Vagina (tissue), 2 donors: ENCODE measurements around the gene C16orf86. TPM values are rescaled to one million over a fixed set of nuclear protein-coding genes. Genes with fewer than 3 reads are reported as not detected.

ENCODE experiments used
- DNase-seq, 2 donors: peaks; one replicate each; pipeline ENCODE4 v3.0.0-alpha.2; 2017; ENCODE audit errors: extremely low spot score in 2 of 2
- H3K27ac ChIP-seq: fragments of 200-600 bp; sonication (generic); one replicate; pipeline ENCODE4 v1.5.1; 2019
- H3K27me3 ChIP-seq: fragments of 200-600 bp; sonication (generic); one replicate; pipeline ENCODE4 v1.5.1; 2019
- H3K36me3 ChIP-seq, 2 donors: fragments of 200-600 bp; sonication (generic); one replicate each; pipeline ENCODE4 v1.5.1; 2017 to 2019
- H3K4me1 ChIP-seq: fragments of 200-600 bp; sonication (generic); one replicate; pipeline ENCODE4 v1.5.1; 2019
- H3K4me3 ChIP-seq, 2 donors: fragments of 200-600 bp; sonication (generic); 1 replicate in 1 of 2; 2 replicates in 1 of 2; pipeline ENCODE4 v1.5.1; 2016 to 2019
- H3K9me3 ChIP-seq: fragments of 200-600 bp; sonication (generic); one replicate; pipeline ENCODE4 v1.5.1; 2019
- POLR2A ChIP-seq, 2 donors: fragments of 450-650 bp; IDR thresholded peaks; one replicate each; pipeline ENCODE4 v1.6.1; 2017; ENCODE audit warnings: antibody characterized with exemption in 2 of 2, mild to moderate bottlenecking in 2 of 2, moderate library complexity in 2 of 2
- POLR2AphosphoS5 ChIP-seq, 2 donors: sonication (generic); formaldehyde crosslinking; IDR thresholded peaks; one replicate each; pipeline ENCODE4 v1.9.0; 2017; ENCODE audit warnings: antibody characterized with exemption in 2 of 2, mild to moderate bottlenecking in 2 of 2, low read depth in 1 of 2; ENCODE audit not compliant: insufficient read depth in 1 of 2
- intact Hi-C: fragments of 100-400 bp; cut with DNase I; formaldehyde crosslinking; loops from one replicate; pipeline ENCODE4 v1.15.1; 2023
- total RNA-seq: library from RNA; depleted of rRNA; stranded (reverse); fragments of >200 nt; gene quantifications from one replicate; pipeline ENCODE4 v1.2.3, GENCODE V29; 2016
- TF ChIP-seq, protein P1 (sequence below), 3 experiments: fragments of 450-650 bp in 2 of 3; fragments of 200-600 bp in 1 of 3; sonication (generic) in 1 of 3; IDR thresholded peaks; one replicate each; pipeline ENCODE4 v1.5.1; 2017 to 2019; ENCODE audit warnings: antibody characterized with exemption in 3 of 3, mild to moderate bottlenecking in 2 of 3, moderate library complexity in 2 of 3

Gene C16orf86
- total RNA-seq, 1 donor from 2014 or later, result 10.3 TPM

DNA sequence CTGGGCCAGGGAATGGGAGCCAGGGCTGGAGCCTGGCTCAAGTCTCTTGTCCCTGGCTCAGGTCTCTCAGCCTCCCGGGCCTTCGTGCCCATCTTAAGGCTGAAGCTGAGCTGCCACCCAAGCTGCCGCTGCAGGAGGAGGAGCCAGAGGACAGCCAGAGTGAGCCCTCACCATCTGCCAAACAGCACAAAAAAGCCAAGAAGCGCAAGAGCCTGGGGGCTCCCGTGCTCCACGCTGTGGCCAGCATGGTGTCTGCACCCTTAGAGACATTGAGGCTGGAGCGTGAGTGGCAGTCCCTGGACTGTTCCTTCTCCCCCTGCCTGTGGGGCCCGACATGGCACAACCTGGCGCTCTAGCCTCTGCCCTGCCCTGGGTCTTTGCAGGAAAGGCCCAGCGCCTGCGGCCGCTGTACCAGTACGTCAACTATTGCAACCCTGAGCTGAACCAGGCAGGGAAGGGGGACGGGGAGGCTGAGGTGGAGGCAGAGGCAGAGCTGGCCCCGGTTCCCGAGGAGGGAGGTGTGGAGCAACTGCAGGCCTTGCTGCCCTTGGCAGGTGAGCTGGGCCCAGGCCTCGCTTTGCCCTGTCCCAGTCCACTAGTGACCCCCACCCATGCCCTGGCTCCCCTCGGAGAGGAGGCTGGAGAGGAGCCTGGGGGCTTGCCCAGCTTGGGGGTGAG, 1.3 kb downstream of the C16orf86 start:
- H3K27me3 ChIP-seq, result no peaks in the 10 kb centered on the region
- H3K36me3 ChIP-seq, result no peaks in the 10 kb centered on the region
- no peak for TF ChIP-seq POLR2A (IDR thresholded peaks at IDR 0.05)
- TF ChIP-seq, protein P1, sequence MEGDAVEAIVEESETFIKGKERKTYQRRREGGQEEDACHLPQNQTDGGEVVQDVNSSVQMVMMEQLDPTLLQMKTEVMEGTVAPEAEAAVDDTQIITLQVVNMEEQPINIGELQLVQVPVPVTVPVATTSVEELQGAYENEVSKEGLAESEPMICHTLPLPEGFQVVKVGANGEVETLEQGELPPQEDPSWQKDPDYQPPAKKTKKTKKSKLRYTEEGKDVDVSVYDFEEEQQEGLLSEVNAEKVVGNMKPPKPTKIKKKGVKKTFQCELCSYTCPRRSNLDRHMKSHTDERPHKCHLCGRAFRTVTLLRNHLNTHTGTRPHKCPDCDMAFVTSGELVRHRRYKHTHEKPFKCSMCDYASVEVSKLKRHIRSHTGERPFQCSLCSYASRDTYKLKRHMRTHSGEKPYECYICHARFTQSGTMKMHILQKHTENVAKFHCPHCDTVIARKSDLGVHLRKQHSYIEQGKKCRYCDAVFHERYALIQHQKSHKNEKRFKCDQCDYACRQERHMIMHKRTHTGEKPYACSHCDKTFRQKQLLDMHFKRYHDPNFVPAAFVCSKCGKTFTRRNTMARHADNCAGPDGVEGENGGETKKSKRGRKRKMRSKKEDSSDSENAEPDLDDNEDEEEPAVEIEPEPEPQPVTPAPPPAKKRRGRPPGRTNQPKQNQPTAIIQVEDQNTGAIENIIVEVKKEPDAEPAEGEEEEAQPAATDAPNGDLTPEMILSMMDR (IDR thresholded peaks at IDR 0.05), result peak; percentile 32 to 86 (median 64)
- peak; percentile 45 to 68 for TF ChIP-seq POLR2AphosphoS5 (IDR thresholded peaks at IDR 0.05; ENCODE audit: insufficient read depth in 1 of 2, low read depth in 1 of 2)
- no peak for DNase-seq
- intact Hi-C loops, result loop anchor here (2.0 kb wide), 2 partner anchors 105 to 147 kb away; partner anchors contain the start of gene CTCF
- peak overlapping the region; percentile 90 for H3K27ac ChIP-seq
- H3K4me1 ChIP-seq, result peaks cover 40% of the 10 kb centered on the region
- H3K9me3 ChIP-seq, result no peaks in the 10 kb centered on the region
- peak overlapping the region; percentile 67 to 78 for H3K4me3 ChIP-seq

DNA sequence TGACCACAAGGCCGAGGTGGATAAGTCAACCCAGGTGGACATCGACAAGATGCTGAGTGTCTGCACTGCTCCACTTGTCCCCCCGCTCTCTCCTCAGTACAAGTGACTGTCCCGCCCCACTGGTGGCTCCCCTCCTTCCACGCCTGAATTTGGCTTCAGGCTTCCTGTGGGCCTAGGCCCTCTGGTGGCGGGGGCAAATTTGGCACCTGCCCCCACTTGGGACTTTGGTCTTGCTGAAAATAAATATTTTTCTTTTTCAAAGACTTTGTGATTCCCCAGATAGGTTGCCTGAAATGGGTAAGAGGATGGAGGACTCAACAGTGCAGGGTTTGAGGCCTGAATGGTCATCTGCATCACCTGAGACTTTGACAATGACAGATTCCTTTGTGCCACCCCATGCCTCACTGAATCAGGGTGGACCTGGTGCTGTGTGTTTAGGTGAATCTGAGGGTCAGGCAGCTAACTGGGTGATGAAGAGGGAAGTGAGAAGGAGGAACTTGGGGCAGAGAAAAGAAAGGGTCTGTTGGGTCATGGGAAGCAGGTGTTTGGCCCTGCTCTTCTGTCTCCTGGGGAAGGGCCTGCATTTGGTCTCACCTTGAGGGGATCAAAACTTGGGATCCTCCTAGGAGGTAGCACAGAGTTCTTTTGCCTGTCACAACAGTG, 2.0 kb downstream of the C16orf86 start:
- TF ChIP-seq, protein P1 (IDR thresholded peaks at IDR 0.05), result no peak
- no peak for TF ChIP-seq POLR2AphosphoS5 (IDR thresholded peaks at IDR 0.05; ENCODE audit: insufficient read depth in 1 of 2, low read depth in 1 of 2)
- TF ChIP-seq POLR2A (IDR thresholded peaks at IDR 0.05), result no peak
- Histone ChIP-seq H3K4me1 (peaks cover 47% of the 10 kb centered on the region), H3K4me3 (no peak overlapping the region), H3K36me3 (no peaks in the 10 kb centered on the region), H3K27ac (no peak overlapping the region), H3K27me3 (no peaks in the 10 kb centered on the region), H3K9me3 (no peaks in the 10 kb centered on the region)
- DNase-seq, result no peak
- intact Hi-C loops, result loop anchor here (2.0 kb wide), 1 partner anchor 148 kb away; no protein-coding TSS in a partner anchor

GRCh38 chr16:67669499-67670101, 3.0 kb downstream of the C16orf86 start:
- H3K36me3 ChIP-seq, result no peaks in the 10 kb centered on the region
- H3K4me1 ChIP-seq, result peaks cover 56% of the 10 kb centered on the region
- TF ChIP-seq POLR2AphosphoS5 (IDR thresholded peaks at IDR 0.05; ENCODE audit: insufficient read depth in 1 of 2, low read depth in 1 of 2), result no peak
- TF ChIP-seq POLR2A (IDR thresholded peaks at IDR 0.05), result no peak
- TF ChIP-seq, protein P1 (IDR thresholded peaks at IDR 0.05), result no peak
- DNase-seq, result no peak
- H3K4me3 ChIP-seq, result no peak overlapping the region
- no peaks in the 10 kb centered on the region for H3K27me3 ChIP-seq
- H3K9me3 ChIP-seq, result no peaks in the 10 kb centered on the region
- intact Hi-C loops, result loop anchor here (2.0 kb wide), 1 partner anchor 149 kb away; no protein-coding TSS in a partner anchor
- no peak overlapping the region for H3K27ac ChIP-seq

- intact Hi-C loops, result no loop called here
- Histone ChIP-seq H3K9me3 (no peaks in the 10 kb centered on the region), H3K4me1 (peaks cover 55% of the 10 kb centered on the region), H3K4me3 (no peak overlapping the region), H3K27ac (no peak overlapping the region), H3K27me3 (no peaks in the 10 kb centered on the region), H3K36me3 (no peaks in the 10 kb centered on the region)
- TF ChIP-seq POLR2A (IDR thresholded peaks at IDR 0.05), result no peak
- TF ChIP-seq, protein P1 (IDR thresholded peaks at IDR 0.05), result no peak
- no peak for DNase-seq
Measured at GRCh38 chr16:67672306-67672705, 5.7 kb downstream of the C16orf86 start.
